ENCODE data around the gene PAFAH1B2.

PAFAH1B2 gene

GRCh38 chr11:117188620-117189081 is 44.6 kb downstream of the PAFAH1B2 start:
- DNase-seq (ENCODE audit: low read depth): no peak

GRCh38 chr11:117189191-117189940 is 45.3 kb downstream of the PAFAH1B2 start:
- no peak for DNase-seq (ENCODE audit: low read depth)

GRCh38 chr11:117189941-117190544 is 46.0 kb downstream of the PAFAH1B2 start:
- DNase-seq (ENCODE audit: low read depth): no peak

- no peak for DNase-seq (ENCODE audit: low read depth)
Measured at GRCh38 chr11:117191680-117192400, 47.8 kb downstream of the PAFAH1B2 start.

GRCh38 chr11:117192401-117192875 is 48.4 kb downstream of the PAFAH1B2 start:
- DNase-seq (ENCODE audit: low read depth): no peak

GRCh38 chr11:117193130-117194020 is 49.3 kb downstream of the PAFAH1B2 start:
- no peak for DNase-seq (ENCODE audit: low read depth)

DNA sequence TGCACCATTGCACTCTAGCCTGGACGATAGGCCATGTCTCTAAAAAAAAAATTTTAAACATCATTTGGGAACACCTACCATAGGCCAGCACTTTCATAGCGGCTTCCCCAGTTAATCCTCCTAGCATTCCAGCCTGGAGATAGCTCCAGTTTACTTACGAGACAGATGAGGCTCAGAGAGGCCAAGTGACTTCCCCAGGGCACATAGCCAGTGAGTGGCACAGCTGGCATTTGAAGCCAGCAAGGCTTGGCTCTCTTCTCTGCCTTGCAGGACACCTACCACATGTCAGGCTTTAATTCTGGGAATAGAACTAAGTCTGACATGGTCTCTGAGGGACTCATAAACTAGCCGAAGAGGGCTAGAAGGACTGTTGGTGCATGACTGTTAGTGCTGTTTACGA is 50.2 kb downstream of the PAFAH1B2 start:
- no peak for DNase-seq (ENCODE audit: low read depth)

GRCh38 chr11:117195258-117195657 is 51.2 kb downstream of the PAFAH1B2 start:
- DNase-seq (ENCODE audit: low read depth): no peak

DNA sequence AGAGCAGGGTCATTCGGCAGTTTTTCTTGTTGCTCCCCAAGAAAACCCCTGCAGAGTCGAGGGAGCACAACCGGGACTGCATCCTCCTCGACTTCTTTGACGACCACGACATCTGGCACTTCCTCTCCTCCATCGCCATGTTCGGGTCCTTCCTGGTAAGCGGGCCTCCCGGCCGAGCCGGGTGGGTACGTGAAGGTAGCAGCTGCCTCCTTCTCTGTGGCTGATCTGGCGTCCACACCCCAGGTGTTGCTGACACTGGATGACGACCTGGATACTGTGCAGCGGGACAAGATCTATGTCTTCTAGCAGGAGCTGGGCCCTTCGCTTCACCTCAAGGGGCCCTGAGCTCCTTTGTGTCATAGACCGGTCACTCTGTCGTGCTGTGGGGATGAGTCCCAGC is 51.7 kb downstream of the PAFAH1B2 start:
- no peak for DNase-seq (ENCODE audit: low read depth)

GRCh38 chr11:117197006-117197405 is 52.9 kb downstream of the PAFAH1B2 start:
- DNase-seq (ENCODE audit: low read depth): no peak

GRCh38 chr11:117197516-117198456 is 53.7 kb downstream of the PAFAH1B2 start:
- DNase-seq (ENCODE audit: low read depth): no peak

GRCh38 chr11:117198613-117199012 is 54.5 kb downstream of the PAFAH1B2 start:
- DNase-seq (ENCODE audit: low read depth): no peak

GRCh38 chr11:117199053-117199915 is 55.2 kb downstream of the PAFAH1B2 start, which contains the start of gene TAGLN:
TSS of gene TAGLN (plus strand) at chr11:117199370. CDS start at chr11:117203014, 3,644 bp downstream.
- no peak for DNase-seq (ENCODE audit: low read depth)

GRCh38 chr11:117199916-117200812 is 56.1 kb downstream of the PAFAH1B2 start:
- DNase-seq (ENCODE audit: low read depth): no peak

GRCh38 chr11:117200813-117201657 is 56.9 kb downstream of the PAFAH1B2 start:
- no peak for DNase-seq (ENCODE audit: low read depth)

DNA sequence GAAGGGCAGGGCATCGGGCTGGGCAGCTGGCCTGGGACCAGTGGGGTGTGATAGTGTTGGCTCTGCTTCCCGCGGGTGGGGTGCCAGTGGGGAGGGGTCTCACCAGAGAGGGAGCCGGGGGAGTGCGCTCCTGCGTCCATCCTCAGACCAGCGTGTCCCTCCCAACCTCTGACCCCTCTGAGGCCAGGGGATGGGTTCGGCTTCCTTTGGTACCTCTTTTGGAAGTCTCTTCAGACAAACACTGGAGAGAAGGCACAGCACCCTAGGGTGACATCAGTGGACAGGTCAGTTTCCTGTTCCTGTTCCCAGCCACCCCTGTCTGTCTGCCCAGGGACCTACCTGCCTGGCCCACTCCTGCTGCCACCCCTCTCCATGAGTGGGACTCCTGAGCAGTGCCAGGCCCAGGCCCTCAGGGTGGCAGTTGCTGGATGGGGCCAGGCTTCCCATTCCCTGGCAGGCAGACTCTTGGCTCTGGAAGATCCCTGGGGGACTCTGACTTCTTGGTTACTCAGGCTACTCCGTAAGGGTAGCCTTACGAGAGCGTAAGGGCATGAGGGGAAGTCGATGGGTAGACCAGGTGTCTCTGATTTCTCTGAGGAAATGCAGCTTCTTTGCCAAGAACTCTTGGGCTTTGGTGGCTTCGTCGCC is 57.7 kb downstream of the PAFAH1B2 start:
- DNase-seq (ENCODE audit: low read depth): no peak

All from activated T-helper 1 cell treated with Interleukin-2 at 50 U/mL for 16 hours (primary cell).